IPS-15b (cell line): Measurements from ENCODE around the gene STXBP1.

Source experiments
- H3K27me3 ChIP-seq: one replicate; pipeline ENCODE4 v1.6.1; 2013; ENCODE audit warnings: low read length; ENCODE audit not compliant: control insufficient read depth, insufficient read depth
- H3K36me3 ChIP-seq: one replicate; pipeline ENCODE4 v1.6.1; 2013; ENCODE audit warnings: low read length; ENCODE audit not compliant: control insufficient read depth, insufficient read depth
- H3K4me1 ChIP-seq: one replicate; pipeline ENCODE4 v1.6.1; 2013; ENCODE audit warnings: mild to moderate bottlenecking, low read length; ENCODE audit not compliant: control insufficient read depth, insufficient read depth
- H3K4me3 ChIP-seq: one replicate; pipeline ENCODE4 v1.5.1; 2013; ENCODE audit warnings: low read depth, low read length
- H3K9ac ChIP-seq: one replicate; pipeline ENCODE4 v1.6.1; 2013; ENCODE audit warnings: low read depth, mild to moderate bottlenecking, low read length
- H3K9me3 ChIP-seq: one replicate; pipeline ENCODE4 v1.6.1; 2013; ENCODE audit warnings: mild to moderate bottlenecking, low read length; ENCODE audit not compliant: control insufficient read depth, insufficient read depth

Gene STXBP1

GRCh38 chr9:127729522-127730256, 117.6 kb downstream of the STXBP1 start:
- H3K36me3 ChIP-seq, result no peaks in the 10 kb centered on the region
- no peak overlapping the region for H3K9ac ChIP-seq
- no peaks in the 10 kb centered on the region for H3K27me3 ChIP-seq
- no peak overlapping the region for H3K4me3 ChIP-seq
- peaks cover 3% of the 10 kb centered on the region for H3K4me1 ChIP-seq
- H3K9me3 ChIP-seq, result no peaks in the 10 kb centered on the region

- Histone ChIP-seq H3K36me3 (no peaks in the 10 kb centered on the region), H3K9ac (no peak overlapping the region), H3K27me3 (no peaks in the 10 kb centered on the region), H3K4me1 (peaks cover 3% of the 10 kb centered on the region), H3K9me3 (no peaks in the 10 kb centered on the region), H3K4me3 (no peak overlapping the region)
These were observed 118.2 kb downstream of the STXBP1 start for GRCh38 chr9:127730262-127730661.

DNA sequence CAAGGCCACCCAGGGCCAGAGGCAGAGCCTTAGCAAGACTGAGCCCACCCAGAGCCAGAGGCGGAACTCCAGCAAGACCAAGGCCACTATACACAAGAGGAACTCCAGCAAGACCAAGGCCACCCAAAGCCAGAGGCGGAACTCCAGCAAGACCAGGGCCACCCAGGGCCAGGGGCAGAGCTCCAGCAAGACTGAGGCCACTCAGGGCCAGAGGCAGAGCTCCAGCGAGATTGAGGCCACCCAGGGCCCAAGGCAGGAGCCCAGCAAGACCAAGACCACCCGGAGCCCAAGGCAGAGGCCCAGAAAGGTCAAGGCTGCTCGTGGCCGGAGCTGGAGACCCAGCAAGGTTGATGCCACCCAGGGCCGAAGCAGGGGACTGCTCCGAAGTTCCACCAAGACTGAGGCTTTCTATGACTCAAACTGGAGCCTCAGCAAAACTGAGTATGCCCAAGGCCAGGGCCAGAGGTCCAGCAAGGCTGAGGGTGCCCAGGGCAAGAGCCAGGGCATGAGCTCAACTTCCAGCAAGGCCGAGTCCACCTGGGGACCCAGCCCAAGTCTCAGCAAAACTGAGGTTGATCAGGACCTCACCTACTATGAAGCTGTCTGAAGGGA, 118.8 kb downstream of the STXBP1 start:
- H3K9me3 ChIP-seq, result no peaks in the 10 kb centered on the region
- H3K4me3 ChIP-seq, result no peak overlapping the region
- H3K36me3 ChIP-seq, result no peaks in the 10 kb centered on the region
- H3K4me1 ChIP-seq, result peaks cover 6% of the 10 kb centered on the region
- H3K27me3 ChIP-seq, result no peaks in the 10 kb centered on the region
- no peak overlapping the region for H3K9ac ChIP-seq

DNA sequence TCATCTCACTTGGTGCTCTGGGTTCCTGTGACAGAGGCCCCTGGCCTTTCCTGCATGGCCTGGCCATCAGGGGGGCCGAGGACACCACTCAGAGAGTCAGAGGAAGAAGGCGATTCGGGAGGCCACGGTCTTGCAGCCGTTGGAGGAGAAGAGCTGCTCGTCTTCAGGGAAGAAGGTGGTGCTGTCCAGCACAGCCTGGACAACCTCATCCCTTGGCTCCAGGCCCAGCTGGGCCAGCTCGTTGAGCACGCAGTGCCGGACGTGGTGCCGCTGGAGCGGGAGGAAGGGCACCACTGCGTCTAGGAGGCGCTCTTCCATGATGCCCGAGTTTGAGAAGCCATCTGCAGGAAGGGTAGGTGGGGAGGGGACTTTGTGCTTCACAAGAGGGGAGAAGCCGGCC, 119.9 kb downstream of the STXBP1 start:
- Histone ChIP-seq H3K36me3 (no peaks in the 10 kb centered on the region), H3K27me3 (no peaks in the 10 kb centered on the region), H3K4me3 (no peak overlapping the region), H3K4me1 (peaks cover 6% of the 10 kb centered on the region), H3K9me3 (no peaks in the 10 kb centered on the region), H3K9ac (no peak overlapping the region)

DNA sequence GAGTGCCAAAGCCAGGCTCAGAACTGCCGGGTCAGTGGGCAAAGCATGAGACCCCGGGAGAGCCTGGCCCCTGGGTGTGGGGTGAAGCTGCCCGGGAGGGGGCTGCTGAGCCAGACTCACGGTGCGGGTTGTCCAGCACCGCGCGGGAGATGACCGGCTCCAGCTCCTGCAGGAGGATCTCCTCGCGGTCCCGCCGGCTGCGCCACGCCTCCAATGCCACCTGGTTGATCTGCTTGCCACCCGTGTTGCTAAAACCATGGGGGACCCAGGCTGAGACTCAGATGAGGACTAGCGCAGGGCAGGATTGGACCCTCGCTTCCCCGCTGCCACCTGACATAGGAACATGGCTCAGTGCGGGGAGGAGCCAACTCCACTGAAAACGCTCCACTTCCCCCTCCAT, 120.4 kb downstream of the STXBP1 start:
- Histone ChIP-seq H3K4me1 (peaks cover 6% of the 10 kb centered on the region), H3K4me3 (no peak overlapping the region), H3K36me3 (no peaks in the 10 kb centered on the region), H3K27me3 (no peaks in the 10 kb centered on the region), H3K9me3 (no peaks in the 10 kb centered on the region), H3K9ac (no peak overlapping the region)

GRCh38 chr9:127733614-127734013, 121.5 kb downstream of the STXBP1 start:
- no peaks in the 10 kb centered on the region for H3K9me3 ChIP-seq
- peaks cover 6% of the 10 kb centered on the region for H3K4me1 ChIP-seq
- no peaks in the 10 kb centered on the region for H3K27me3 ChIP-seq
- no peaks in the 10 kb centered on the region for H3K36me3 ChIP-seq
- no peak overlapping the region for H3K4me3 ChIP-seq
- H3K9ac ChIP-seq, result no peak overlapping the region

DNA sequence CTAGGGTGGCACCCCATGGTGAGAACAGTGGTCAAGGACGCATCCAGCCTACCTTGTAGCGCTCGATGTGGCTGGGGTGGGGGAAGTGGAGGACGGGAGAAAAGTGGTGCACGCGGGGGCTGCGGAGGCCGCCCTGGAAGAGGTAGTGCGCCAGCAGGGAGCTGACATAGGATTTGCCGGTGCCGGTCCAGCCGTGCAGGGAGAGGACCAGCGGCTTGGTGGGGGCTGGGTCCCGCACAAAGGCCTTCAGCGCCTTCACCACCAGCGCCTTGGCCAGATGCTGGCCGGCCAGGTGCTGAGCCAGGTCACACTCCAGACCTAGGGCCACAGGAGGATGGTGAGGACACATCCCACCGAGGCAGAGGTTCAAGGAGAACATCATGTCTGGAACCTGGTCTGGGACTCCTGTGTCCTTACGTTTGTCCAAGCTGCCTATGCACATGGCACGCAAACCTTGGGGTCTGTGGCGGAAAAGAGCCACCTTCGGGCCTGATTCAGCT, 122.2 kb downstream of the STXBP1 start:
- Histone ChIP-seq H3K4me1 (peaks cover 6% of the 10 kb centered on the region), H3K36me3 (no peaks in the 10 kb centered on the region), H3K9me3 (no peaks in the 10 kb centered on the region), H3K9ac (peak overlapping the region; percentile 49), H3K27me3 (no peaks in the 10 kb centered on the region), H3K4me3 (peak overlapping the region; percentile 84)

DNA sequence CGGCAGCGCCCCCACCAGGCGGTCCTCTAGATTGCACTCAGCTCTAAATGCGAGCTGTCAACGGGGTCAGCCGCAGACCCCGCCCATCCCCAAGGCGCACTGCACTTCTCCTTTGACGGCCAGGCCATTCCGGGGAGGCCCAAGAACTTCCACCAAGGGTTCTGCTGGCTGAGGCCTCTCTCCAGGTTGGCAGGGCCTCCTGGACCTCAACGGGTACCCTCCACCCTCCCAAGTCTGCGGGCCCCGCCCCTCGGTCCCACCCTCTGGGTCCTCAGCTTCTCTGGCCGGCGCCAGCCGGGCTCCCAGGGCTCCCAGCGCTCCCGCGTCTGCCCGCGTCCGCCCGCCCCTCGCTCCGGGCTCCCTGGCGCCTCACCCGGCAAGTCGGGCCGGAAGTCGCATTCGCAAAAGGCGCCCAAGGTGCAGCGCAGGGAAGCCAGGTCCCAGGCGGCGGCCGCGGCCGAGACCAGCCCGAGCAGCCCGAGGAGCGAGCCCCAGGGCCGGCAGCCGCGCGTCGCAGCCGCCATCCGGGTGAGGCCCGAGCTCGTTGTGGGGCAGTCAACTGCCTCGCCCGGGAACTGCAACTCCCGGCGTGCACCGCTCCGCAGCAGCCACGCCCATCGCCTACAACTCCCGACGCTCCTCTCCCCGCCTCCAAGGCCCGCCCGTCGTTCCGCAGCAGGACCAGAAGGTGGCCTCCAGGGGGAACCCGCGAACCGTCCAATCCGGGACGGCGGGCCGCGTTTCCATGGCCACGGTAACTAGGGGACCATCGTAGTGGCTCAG, 122.9 kb downstream of the STXBP1 start, which contains the start of gene TOR2A:
Gene TOR2A (minus strand): TSS at position 548 of the 783 bp plus-strand sequence. CDS start 24 bp downstream, at position 524.
- Histone ChIP-seq H3K27me3 (no peaks in the 10 kb centered on the region), H3K4me1 (peaks cover 6% of the 10 kb centered on the region)

DNA sequence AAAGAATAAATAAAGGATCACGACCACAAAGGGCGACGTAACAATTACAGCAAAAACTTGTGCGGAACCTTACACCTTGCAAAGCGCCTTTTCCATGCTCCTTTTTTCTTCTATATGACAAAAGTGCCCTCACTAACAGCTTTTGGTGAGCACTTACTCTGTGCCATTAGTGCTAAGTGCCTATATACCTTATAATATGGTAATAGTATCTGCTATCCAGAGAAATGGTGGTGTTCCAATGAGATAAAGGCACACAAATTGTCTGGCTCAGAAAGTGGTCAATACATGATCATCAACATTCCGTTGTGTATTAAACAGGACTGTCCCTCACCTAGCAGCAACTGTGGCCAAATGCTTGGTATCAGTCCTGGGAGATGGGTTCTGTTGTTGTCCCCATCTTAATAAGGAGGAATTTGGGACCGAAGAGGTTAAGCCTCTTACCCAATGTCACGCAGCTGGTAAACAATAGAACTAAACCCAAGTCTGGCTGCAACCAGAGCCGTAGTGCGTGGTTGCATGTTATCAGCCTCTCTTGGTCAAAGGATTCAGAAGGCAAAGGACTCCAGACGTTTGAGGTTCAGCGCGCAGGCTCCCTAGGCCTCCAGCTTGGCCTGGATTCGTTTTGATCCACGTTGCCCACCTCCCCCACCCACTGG, 123.6 kb downstream of the STXBP1 start:
- Histone ChIP-seq H3K36me3 (no peaks in the 10 kb centered on the region), H3K9me3 (no peaks in the 10 kb centered on the region), H3K9ac (no peak overlapping the region), H3K4me1 (peaks cover 6% of the 10 kb centered on the region), H3K27me3 (no peaks in the 10 kb centered on the region), H3K4me3 (no peak overlapping the region)

More for the DNA sequence above, 122.9 kb downstream of the STXBP1 start, which contains the start of gene TOR2A:
- Histone ChIP-seq H3K9ac (peak within 1 kb of the TSS; percentile 49), H3K9me3 (no peaks in the 10 kb centered on the region), H3K4me3 (peak within 1 kb of the TSS; percentile 84), H3K36me3 (no peaks in the 10 kb centered on the region)

GRCh38 chr9:127738666-127739065, 126.6 kb downstream of the STXBP1 start:
- Histone ChIP-seq H3K9me3 (no peaks in the 10 kb centered on the region), H3K27me3 (peaks cover 2% of the 10 kb centered on the region), H3K9ac (no peak overlapping the region), H3K4me3 (no peak overlapping the region), H3K4me1 (peaks cover 6% of the 10 kb centered on the region), H3K36me3 (no peaks in the 10 kb centered on the region)

- no peaks in the 10 kb centered on the region for H3K36me3 ChIP-seq
These were observed 127.7 kb downstream of the STXBP1 start for GRCh38 chr9:127739614-127740330.

More at GRCh38 chr9:127739614-127740330, 127.7 kb downstream of the STXBP1 start:
- no peaks in the 10 kb centered on the region for H3K9me3 ChIP-seq
- H3K9ac ChIP-seq, result no peak overlapping the region
- H3K4me1 ChIP-seq, result peaks cover 3% of the 10 kb centered on the region
- peaks cover 2% of the 10 kb centered on the region for H3K27me3 ChIP-seq
- H3K4me3 ChIP-seq, result no peak overlapping the region
